T-helper 2 cell (primary cell): ENCODE data around the gene BET1.
"Not testable (repeated sequence)": the region's sequence is repeated elsewhere in the genome, so short reads cannot be mapped to it uniquely, and the experiment has no call there.

ENCODE experiments used
- DNase-seq, 5 experiments: peaks; one replicate each; pipeline versions ENCODE4 v3.0.0 to v3.0.0-alpha.2; 2012 to 2022
- total RNA-seq, 2 donors: gene quantifications; one replicate each; lab custom pipeline; 2026; lab: John Stamatoyannopoulos, UW

The BET1 gene, protein sequence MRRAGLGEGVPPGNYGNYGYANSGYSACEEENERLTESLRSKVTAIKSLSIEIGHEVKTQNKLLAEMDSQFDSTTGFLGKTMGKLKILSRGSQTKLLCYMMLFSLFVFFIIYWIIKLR
- total RNA-seq, result 8.1 to 15.0 reads per million in 2 donors

DNA sequence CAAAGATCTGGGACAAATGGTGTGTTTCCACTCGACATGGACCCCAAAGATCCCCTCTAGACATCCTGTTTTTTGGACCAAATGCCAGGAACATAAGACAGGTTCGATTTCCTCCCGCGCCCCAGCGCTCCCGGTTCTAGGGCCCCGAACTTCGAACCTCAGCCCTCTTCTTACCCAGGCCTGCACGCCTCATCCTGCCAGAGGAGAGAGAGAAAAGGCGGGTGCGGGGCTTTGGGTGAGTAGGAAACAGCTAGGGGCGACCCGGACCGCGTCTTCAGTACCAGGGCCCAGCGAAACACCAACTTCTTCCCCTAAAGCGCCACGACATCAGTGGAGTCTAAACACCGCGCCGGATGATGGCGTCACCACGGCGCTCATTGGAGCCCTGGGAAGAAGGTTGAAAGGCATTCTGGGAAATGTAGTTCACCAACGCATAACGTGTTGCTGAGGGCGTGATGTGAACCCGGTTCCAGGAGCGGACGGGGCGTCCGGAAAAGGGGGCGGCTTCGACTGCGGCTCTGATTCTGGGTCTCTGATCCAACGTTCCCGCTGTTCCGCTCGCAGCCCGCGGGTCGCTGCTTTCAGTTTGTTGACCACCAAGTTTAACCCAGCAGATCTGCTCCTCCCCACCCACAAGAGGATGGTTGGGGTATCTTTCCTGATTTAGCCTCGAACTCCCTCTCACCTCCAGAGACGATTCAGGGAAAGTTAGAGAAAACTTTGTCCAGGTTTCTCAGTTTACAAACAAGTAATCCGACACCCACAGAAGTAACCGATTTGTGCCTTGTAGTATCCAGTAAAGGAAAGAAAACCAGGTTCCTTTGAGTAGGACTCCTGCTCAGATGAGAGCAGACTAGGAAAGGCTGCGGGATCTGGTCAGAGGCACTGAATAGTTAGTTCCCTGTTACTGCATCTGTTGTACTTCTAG, at the start of gene BET1:
Gene BET1, minus strand, starts transcription at position 332 of the 928 bp plus-strand sequence. Its CDS starts 139 bp downstream, at position 193.
- peak; percentile 76 to 96 (median 89) for DNase-seq

DNA sequence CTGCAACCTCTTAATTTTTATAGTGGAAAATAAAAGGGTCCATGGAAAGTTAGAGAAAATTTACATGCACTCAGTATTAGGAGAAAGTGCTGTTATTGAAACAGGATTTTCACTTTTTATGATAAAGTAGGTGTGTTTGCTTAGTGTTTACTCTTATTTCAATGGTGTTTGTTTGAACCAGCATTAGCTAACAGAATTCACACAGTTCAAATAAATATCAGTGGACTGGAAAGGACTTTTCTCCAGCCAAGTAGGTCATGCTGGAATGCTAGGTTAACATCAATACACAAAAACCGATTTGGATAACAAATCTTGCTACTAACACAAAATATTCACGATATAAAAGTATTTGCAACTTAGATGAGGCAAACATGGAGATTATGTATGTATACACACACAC, 49.4 kb upstream of the BET1 start:
- DNase-seq, result no peak

DNA sequence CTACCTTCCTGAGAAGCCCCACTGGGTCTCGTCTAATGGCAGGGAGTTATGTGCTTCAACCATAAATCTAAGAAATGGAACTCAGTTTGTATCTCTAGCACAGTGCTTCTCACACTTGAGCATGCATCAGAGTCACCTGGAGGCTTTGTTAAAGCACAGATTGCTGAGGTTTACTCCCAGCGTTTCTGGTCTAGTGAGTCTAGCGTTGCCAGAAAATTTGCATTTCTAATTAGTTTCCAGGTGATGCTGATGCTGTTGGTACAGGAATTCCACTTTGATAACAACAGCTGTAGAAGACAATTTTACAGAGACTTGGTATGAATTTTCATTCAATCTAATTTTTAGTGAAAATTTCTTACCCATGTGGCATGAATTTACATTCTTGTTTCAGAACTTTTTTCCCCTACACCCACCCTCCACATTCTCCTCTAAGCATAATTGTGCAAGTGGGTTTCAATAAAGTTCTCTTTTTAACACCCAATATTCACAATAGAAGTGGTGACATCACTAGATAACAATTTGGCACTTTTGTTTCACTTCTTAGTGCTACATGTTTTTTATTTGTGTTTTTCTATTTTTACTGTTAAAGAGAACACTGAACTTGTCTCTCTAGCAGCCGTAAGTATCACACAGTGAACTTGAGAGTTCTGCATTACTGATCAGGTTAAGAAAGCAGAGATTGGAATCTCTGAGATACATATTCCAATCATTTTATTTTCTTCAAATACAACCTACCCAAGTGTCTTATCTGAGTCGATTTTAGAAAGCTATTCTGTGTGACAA, 48.4 kb upstream of the BET1 start:
- no peak for DNase-seq

DNA sequence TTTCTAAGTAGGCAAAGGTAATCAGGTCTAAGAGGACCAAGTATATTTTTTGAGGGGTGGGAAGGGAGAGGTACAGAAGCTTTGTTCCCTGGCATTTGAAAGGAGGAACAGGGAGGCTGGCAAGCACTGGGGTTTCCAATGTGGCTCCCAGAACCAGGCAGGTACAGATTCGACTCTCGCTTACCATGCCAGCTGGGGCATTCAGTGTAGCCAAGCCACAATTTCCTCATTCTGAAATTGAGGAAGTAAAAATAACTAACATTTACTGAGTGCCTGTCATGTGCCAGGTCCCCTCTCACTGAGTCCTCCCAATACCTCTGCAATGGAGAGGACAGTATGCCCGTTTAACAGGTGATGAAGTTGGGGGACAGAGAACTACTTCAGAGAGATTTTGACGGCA, 45.9 kb upstream of the BET1 start:
- no peak for DNase-seq

DNA sequence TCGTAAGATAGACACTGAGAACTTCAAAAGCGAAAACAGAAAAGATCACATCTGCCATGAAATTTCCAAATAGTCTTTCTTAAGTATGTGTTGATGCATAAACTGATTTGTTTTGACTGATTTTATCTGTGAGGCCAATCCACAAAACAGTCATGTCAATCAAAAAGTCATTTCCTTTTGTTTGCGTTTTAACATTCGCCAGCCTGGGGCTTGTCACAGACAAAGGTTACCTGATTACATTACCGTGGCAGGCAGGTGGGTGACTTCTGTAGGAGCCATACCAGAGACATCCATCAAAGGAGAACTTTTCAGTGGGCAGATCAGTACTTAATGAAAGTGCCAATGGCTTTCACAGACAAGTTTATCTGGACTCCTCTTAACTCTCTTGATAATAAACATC, 45.5 kb upstream of the BET1 start:
- peak in 1 of 5 experiments; percentile 34 for DNase-seq

DNA sequence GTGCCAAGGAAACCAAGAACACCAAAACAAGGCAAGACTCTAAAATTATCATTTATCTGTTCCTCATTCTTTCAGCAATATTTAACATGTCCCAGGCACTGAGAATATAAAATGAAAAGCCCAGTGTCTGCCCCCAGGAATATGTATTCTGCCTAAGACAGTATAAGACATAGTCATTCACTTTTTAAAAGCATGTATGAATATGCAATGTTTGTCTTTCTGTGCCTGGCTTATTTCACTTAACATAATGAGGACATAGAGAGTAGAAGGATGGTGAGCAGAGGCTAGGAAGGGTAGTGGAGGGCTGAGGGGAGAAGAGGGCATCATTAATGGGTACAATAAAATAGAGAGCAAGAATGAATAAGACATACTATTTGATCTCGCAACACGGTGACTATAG, 44.6 kb upstream of the BET1 start:
- no peak for DNase-seq

DNA sequence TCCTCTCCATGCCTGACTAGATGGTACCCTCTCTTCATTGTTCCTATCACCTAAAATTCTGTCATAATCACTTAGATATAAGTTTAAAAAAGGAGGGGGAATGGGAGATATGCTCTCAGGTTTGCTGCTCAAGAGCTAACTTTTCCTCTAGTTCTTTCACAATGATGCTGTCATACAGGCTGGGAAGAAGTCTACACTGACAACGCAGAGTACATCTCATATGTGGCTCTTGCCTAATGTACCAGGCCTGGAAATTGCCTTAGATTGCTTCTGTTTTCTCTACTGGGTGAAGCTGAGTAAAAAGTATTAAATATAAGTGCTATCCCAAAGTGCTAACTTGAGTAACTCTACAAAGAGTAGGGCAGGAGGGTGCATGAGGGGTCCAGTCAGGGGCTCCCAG, 43.8 kb upstream of the BET1 start:
- DNase-seq, result no peak

DNA sequence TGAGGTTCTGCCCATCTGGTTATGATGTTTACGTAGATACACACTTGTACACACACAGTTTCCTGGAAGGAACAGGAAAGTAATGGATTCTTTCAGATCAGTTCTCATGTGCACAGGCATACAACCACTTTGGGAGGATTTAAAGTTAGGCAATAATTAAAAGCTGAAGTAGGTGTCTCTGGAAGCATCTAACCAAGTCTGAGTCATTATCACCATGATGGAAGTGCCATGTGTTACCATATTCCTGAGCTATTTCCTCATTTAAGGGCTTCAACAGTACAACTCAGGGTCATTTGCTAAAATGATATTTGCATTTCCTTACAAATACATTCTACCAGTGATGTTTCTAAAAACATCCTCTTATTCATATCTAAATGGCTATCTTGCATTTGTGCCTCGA, 41.4 kb upstream of the BET1 start:
- DNase-seq, result no peak

DNA sequence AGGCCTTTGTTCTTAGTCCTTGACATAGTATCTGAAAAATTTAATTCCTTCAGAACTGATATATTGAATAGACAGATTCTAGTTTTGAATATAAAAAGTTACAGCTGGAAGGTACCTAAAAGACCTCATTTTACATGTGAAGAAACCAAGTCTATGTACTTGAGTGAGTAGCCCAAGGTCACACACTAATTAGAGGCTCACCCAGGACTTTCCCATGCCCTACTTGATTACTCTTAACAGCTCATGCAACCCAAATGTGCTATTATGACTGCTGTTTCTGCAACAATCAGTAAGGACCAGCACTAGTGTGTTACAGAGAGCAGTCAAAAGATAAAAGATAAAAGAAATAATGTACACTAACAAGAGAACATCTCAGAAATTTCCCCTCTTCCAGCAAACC, 40.7 kb upstream of the BET1 start:
- no peak for DNase-seq

DNA sequence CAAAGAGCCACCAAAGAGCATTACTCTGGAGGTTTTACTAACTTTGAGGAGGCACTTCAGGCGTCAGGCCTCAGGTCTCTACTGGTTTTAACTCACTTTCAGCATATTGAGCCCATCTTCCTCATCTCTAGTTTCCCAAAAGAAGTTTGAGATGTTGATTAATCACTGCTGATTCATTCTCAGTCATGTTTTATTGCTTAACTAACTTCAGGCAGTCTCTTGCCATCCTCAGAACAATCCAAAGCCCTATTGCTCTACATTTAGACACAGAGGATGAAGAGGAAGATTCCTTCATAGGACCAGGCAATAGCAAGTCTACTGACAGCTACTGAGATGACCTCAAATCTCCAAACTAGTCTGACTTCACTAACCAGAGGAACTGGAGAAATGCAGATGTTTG, 39.1 kb upstream of the BET1 start:
- DNase-seq, result no peak

DNA sequence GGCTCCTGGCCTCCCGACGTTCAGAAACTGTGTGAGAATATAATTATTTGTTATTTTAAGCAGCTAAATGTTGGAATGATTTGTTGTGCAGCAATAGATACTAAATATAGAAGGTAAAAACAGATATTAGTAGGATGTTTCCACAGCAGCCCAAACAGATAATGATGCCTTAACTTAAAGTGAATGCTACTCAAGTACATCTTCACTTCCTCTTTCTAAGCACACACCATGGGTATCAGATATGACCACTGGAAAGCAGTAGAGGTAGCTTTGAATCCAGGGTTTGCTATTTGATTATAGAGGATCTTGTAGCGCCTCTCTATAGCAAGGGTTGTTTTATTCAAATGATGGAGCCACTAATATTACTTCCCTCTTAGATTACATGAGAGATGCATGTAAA, 38.2 kb upstream of the BET1 start:
- no peak for DNase-seq

DNA sequence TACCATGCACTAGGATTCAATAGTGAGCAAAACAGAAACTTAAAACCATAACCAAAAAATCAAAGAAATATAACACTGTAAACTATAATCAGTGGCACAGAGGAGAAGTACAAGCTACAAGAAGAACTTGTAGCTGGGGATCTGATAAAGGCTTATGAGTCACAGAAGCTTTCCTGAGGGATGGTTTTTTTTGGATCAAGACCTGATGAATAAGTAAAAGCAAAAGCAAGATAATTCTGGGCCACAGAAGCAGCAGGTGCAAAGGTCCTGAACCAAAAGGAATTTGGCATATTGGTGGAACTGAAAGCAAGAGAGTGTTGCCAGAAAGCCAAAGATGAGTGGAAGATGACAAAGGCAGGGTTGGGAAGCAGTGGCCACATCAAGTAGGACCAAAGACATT, 37.4 kb upstream of the BET1 start:
- DNase-seq, result no peak

DNA sequence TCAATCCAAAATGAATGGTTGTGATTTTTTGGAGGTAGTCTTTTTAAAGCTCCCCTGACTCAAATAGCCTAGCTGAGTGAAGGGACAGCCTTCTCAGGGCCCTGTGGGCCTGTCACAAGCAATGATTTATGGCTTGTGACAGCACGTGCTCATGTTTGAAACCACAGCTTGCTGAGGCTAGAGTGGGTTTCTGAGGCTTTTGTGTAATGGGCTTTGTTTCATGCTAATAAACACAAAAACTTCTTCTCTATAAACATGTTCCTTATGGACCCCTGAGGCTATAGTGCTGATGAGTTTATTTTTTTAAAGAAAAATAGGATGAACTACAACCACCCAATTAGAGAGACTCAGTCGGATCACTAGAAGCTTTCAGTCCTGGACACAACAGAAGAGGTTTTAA, 36.1 kb upstream of the BET1 start:
- no peak for DNase-seq

DNA sequence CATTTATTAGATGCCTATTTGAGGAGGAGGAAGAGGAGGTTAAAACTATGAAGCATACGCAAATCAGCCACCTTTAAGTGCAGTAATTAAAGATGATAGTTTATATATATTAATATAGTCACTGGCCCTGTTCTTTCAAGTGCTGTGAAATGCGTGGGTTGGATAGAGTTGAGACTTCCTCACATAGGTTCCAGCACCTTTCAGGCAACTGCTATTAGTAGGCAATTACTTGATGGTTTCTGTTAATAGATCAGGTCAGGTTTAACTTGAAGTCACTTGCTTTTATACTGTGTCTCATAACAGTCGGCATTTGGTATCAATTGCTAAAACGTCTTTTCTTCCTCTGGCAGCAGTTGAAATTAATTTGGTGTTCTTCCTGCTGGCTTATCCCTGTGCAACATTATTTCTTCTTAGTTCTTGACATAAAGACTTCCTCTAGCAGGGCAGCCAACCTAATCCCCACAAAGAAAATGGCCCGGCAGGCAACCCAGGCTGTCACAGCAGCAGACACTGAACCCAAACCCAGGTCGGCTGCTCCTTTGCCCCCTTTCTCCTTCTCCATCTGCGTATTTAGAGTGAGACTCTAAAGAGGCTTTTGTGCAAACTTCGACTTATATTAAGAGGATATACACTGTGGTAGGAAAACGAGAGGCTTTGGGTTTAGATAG, 35.3 kb upstream of the BET1 start:
- DNase-seq, result no peak

DNA sequence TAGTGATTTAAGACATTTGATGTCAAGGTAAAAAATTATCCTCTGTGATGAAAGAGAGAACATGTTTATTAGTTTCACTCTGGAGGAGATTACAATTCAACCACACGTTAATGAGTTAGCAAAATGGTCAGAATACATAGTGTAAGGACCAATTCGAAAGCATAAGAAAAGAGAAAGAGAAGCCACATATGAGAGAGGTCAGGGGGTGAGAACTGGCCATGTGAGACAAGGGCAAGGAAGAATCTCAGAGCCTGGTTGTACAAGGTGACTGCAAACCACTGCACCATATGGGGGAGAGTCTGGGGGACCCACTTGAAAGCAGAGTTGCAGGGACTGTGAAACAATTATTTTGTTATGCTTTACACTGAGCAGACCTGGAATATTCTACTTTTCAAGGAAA, 27.7 kb upstream of the BET1 start:
- no peak for DNase-seq

DNA sequence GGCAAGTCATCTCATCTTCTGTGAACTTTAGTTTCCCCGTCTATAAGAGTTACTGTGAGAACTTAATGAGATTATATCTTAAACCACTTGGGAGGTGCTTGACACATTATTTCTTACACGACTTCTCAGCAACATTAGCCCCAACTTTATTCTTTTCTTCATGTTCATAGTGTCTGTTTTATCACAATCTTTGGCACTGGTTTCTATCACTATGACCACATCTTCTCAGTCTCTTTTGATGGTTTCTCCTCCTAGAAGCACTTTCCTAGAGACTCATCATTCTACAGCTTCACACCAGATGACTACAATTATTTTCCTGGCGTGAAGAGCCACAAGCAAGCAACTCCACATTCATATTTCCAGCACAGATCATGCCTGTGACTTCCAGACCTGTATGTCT, 26.5 kb upstream of the BET1 start:
- no peak for DNase-seq

DNA sequence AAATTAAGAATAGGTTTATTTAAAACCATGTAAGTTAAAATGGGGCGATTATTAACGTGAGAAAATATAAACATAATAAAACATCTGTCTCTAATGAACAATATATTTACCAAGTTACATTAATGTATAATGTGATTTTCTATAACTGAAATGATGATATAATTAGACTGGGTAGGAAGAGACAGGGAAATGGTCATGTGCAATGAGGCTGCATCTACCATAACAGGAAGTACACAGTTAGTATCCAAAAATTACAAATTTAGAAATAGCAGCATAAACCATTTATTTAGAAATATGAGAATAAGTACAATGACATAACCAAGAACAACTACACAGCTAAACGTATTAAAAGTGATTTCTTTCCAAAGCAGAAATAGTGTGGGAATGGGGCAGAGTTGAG, 25.8 kb upstream of the BET1 start:
- DNase-seq, result no peak

DNA sequence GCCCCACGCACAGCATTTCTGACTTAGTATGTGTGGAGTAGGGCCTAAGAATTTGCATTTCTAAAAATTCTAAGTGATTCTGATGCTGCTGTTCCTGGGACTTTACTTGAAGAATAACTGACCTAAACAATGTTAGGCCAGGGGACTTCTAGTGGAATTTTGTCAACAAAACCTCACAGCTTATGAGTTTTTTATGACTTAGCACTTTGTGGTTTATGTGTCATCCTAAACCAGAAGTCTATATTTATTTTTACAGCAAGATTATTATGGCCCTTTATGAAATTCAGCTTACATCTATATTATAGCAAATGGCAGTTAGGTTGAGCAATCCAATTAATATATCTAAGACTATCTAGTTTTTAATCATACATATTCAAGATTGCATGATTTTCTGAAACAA, 24.6 kb upstream of the BET1 start:
- no peak for DNase-seq

DNA sequence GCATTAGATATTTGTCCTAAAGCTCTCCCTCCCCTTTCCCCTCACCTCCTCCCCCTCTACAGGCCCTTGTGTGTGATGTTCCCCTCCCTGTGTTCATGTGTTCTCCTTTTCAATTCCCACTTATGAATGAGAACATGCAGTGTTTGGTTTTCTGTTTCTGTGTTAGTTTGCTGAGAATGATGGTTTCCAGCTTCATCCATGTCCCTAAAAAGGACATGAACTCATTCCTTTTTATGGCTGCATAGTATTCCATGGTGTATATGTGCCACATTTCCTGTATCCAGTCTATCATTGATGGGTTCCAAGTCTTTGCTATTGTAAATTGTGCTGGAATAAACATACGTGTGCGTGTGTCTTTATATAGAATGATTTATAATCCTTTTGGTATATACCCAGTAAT, 22.5 kb upstream of the BET1 start:
- not testable (repeated sequence) for DNase-seq

DNA sequence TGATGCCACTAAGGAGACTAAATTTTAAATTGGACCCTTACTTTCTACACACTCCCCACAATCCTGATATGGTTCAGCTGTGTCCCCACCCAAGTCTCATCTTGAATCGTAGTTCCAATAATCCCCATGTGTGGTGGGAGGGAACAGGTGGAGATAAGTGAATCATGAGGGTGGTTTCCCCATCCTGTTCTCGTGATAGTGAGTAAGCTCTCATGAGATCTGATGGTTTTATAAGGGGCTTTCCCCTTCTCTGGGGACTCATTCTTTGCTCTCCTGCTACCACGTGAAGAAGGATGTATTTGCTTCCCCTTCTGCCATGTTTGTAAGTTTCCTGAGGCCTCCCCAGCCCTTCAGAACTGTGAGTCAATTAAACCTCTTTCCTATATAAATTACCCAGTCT, 18.4 kb upstream of the BET1 start:
- DNase-seq, result peak in 1 of 5 experiments; percentile 7

DNA sequence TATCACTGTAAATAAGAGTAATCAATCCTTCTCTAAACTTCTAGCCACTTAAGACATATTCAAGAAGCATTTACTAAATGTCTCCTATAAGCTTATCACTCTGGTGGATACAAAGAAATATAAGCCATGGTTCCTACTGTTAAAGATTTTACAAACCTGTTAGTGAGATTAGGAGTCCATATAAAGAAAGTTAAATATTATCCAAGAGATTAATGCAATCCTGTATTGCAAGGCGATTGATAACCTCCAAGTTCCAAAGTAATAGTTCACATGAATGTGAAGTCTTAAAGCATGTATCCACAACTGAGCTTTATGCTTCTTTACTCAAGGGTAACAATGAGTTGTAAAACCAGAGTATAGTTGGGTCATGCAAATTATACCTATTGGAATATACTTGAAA, 12.6 kb upstream of the BET1 start:
- DNase-seq, result no peak

DNA sequence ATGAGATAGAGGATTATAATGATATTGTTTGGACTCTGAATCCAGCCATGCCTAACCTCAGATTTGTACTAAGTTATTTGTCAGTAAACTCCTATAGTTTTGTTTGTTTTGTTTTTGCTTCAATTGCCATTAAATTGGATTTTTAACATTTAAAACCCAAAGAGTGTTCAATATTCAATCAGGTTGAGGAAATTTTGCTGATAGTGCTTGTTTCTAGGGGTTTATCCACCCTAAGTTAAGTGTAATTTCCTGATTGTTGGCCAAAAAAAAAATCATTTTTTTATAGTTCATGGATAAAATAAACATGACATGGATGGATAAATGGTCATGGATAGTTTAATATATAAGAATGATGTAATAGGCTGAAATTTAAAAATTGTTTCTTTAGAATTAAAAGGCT, 11.4 kb upstream of the BET1 start:
- DNase-seq, result no peak

DNA sequence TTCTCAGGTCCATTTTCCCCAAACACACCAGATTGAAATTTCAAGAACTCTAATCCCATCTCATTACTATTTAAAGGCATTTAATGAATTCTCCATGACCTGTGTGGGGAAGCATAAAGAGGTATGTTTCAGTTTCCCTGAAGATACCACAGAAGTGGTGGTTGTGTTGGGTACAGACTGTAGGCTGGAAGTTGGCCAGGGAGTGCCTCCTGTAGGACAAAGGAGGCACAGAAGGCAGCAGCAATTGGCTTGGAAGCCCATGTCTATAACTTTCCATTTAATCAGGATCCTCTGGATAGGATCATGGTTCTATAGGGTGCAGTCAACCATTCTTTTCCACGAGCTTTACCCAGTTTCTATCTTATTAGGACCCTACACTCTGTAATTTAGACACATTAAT, 8.6 kb upstream of the BET1 start:
- DNase-seq, result no peak
